ENCODE data around the gene POLR3GL.

- TF ChIP-seq CTCF (IDR thresholded peaks at IDR 0.05): no peak
- no peak for TF ChIP-seq POLR2A (IDR thresholded peaks at IDR 0.05)
Observed at GRCh38 chr1:145980457-145980994, 16.0 kb downstream of the POLR3GL start.

All from body of pancreas (tissue), 4 donors.